Liver (tissue), 9 donors: Measurements from ENCODE around the gene SLK. TPM values are rescaled to one million over a fixed set of nuclear protein-coding genes. Genes with fewer than 3 reads are reported as not detected.

Source experiments
- DNase-seq: peaks from one replicate; pipeline ENCODE4 v3.0.0-alpha.2; 2017; ENCODE audit warnings: low spot score
- H3K27ac ChIP-seq, 2 donors: one replicate each; pipeline ENCODE4 v1.7.0; 2013; ENCODE audit warnings: inconsistent platforms in 2 of 2, low read length in 2 of 2, control low read depth in 1 of 2, low read depth in 1 of 2, mild to moderate bottlenecking in 1 of 2
- H3K27me3 ChIP-seq, 4 donors: one replicate each; pipeline versions ENCODE4 v1.6.1 to v1.7.0; 2013; ENCODE audit warnings: low read length in 3 of 4, inconsistent platforms in 1 of 4, mild to moderate bottlenecking in 1 of 4, moderate library complexity in 1 of 4; ENCODE audit not compliant: control insufficient read depth in 4 of 4, insufficient read depth in 4 of 4
- H3K36me3 ChIP-seq, 4 donors: one replicate each; pipeline versions ENCODE4 v1.6.1 to v1.7.0; 2013; ENCODE audit warnings: low read length in 3 of 4, mild to moderate bottlenecking in 3 of 4, low read depth in 1 of 4, moderate library complexity in 1 of 4; ENCODE audit not compliant: control insufficient read depth in 4 of 4, insufficient read depth in 3 of 4
- H3K4me1 ChIP-seq, 4 donors: one replicate each; pipeline versions ENCODE4 v1.6.1 to v1.7.0; 2013; ENCODE audit warnings: low read length in 3 of 4, mild to moderate bottlenecking in 3 of 4, moderate library complexity in 1 of 4; ENCODE audit not compliant: control insufficient read depth in 4 of 4, insufficient read depth in 4 of 4
- H3K4me3 ChIP-seq, 3 donors: one replicate each; pipeline versions ENCODE4 v1.6.1 to v1.7.0; 2013; ENCODE audit warnings: low read length in 3 of 3, control low read depth in 1 of 3, low read depth in 1 of 3, mild to moderate bottlenecking in 1 of 3
- H3K9ac ChIP-seq, 2 donors: one replicate each; pipeline ENCODE4 v1.7.0; 2013; ENCODE audit warnings: low read length in 2 of 2, mild to moderate bottlenecking in 2 of 2, moderate library complexity in 2 of 2, control low read depth in 1 of 2, low read depth in 1 of 2
- H3K9me3 ChIP-seq, 4 donors: one replicate each; pipeline versions ENCODE4 v1.6.1 to v1.7.0; 2013; ENCODE audit warnings: low read length in 3 of 4; ENCODE audit not compliant: control insufficient read depth in 4 of 4
- ATF3 ChIP-seq: IDR thresholded peaks from 2 replicates; pipeline ENCODE4 v1.6.1; 2016; ENCODE audit warnings: antibody characterized with exemption
- CTCF ChIP-seq: fragments of 150-350 bp; IDR thresholded peaks from 2 replicates; pipeline ENCODE4 v1.5.1; 2017; ENCODE audit warnings: improper control_type of control experiment, low read depth, low read length; ENCODE audit not compliant: missing input control
- EGR1 ChIP-seq, 2 donors: IDR thresholded peaks; 2 replicates each; pipeline ENCODE4 v1.6.1; 2016 to 2018; ENCODE audit warnings: antibody characterized with exemption in 2 of 2, low read depth in 2 of 2
- FOXA2 ChIP-seq: IDR thresholded peaks from 2 replicates; pipeline ENCODE4 v1.6.1; 2016; ENCODE audit warnings: antibody characterized with exemption
- GABPA ChIP-seq, 2 donors: IDR thresholded peaks in 1 of 2; conservative IDR thresholded peaks in 1 of 2; 2 replicates each; pipeline ENCODE4 v1.6.1; 2016; ENCODE audit warnings: antibody characterized with exemption in 2 of 2, mild to moderate bottlenecking in 1 of 2, moderate library complexity in 1 of 2
- HNF4G ChIP-seq: IDR thresholded peaks from 2 replicates; pipeline ENCODE4 v1.6.1; 2016; ENCODE audit warnings: antibody characterized with exemption
- JUND ChIP-seq, 2 donors: IDR thresholded peaks; 2 replicates each; pipeline ENCODE4 v1.6.1; 2016; ENCODE audit warnings: antibody characterized with exemption in 2 of 2
- MAX ChIP-seq: IDR thresholded peaks from 2 replicates; pipeline ENCODE4 v1.6.1; 2016; ENCODE audit warnings: antibody characterized with exemption
- NR2F2 ChIP-seq: IDR thresholded peaks from 2 replicates; pipeline ENCODE4 v1.6.1; 2016; ENCODE audit warnings: antibody characterized with exemption
- RAD21 ChIP-seq, 2 donors: IDR thresholded peaks; 2 replicates each; pipeline ENCODE4 v1.6.1; 2016; ENCODE audit warnings: antibody characterized with exemption in 2 of 2, mild to moderate bottlenecking in 2 of 2
- REST ChIP-seq: IDR thresholded peaks from 2 replicates; pipeline ENCODE4 v1.6.1; 2016; ENCODE audit warnings: antibody characterized with exemption, mild to moderate bottlenecking
- RXRA ChIP-seq, 2 donors: IDR thresholded peaks; 2 replicates each; pipeline ENCODE4 v1.6.1; 2017 to 2018; ENCODE audit warnings: antibody characterized with exemption in 2 of 2, mild to moderate bottlenecking in 1 of 2
- SP1 ChIP-seq: IDR thresholded peaks from 2 replicates; pipeline ENCODE4 v1.6.1; 2018; ENCODE audit warnings: antibody characterized with exemption, mild to moderate bottlenecking
- TAF1 ChIP-seq: conservative IDR thresholded peaks from 2 replicates; pipeline ENCODE4 v1.6.1; 2016; ENCODE audit warnings: antibody characterized with exemption, mild to moderate bottlenecking
- YY1 ChIP-seq: IDR thresholded peaks from 2 replicates; pipeline ENCODE4 v1.6.1; 2016; ENCODE audit warnings: antibody characterized with exemption, mild to moderate bottlenecking
- ZBTB33 ChIP-seq: IDR thresholded peaks from 2 replicates; pipeline ENCODE4 v1.6.1; 2016; ENCODE audit warnings: antibody characterized with exemption
- WGBS: extraction: QIAGEN DNeasy Blood & Tissue Kit; methylation state at CpG from one replicate; pipeline ENCODE4 v1.1.7; 2013; 5-methylcytosine and 5-hydroxymethylcytosine counted together
- polyA plus RNA-seq, 2 donors: library from polyadenylated mRNA; stranded (reverse) in 1 of 2; unstranded in 1 of 2; fragments of 200-250 nt in 1 of 2; fragments of >200 nt in 1 of 2; fragmentation: Nextera tagmentation in 1 of 2; extraction: Ambion mirVana in 1 of 2; gene quantifications; one replicate each; pipeline versions ENCODE4 v1.2.1 to v1.2.3, GENCODE V29; 2013 to 2015
- total RNA-seq, 2 donors: library from RNA; depleted of rRNA; stranded (reverse); fragments of >200 nt; gene quantifications; one replicate each; pipeline ENCODE4 v1.2.3, GENCODE V29; 2014
- donor health status: healthy.
- donor health status: healthy.
- donor health status: healthy.
- donor health status: healthy.
- donor health status: healthy.

SLK gene
- total and polyA plus RNA-seq, 4 donors: 3.9 to 20.3 (median 12.4) TPM

GRCh38 chr10:103990121-103990520 lies 23.2 kb downstream of the SLK start:
- peaks cover 0 to 2% (median 0%) of the 10 kb centered on the region in 4 donors for H3K4me1 ChIP-seq
- WGBS: 82% methylated on average over 3 of the region's 3 CpGs
- H3K9ac ChIP-seq: no peak overlapping the region
- DNase-seq: no peak
- no peak overlapping the region for H3K4me3 ChIP-seq
- H3K9me3 ChIP-seq: no peaks in the 10 kb centered on the region
- no peaks in the 10 kb centered on the region for H3K27me3 ChIP-seq
- peaks cover 0 to 12% (median under 1%) of the 10 kb centered on the region in 4 donors for H3K36me3 ChIP-seq
- no peak overlapping the region for H3K27ac ChIP-seq
- no peak for TF ChIP-seq FOXA2
- no peak for TF ChIP-seq SP1
- TF ChIP-seq RAD21 (IDR thresholded peaks at IDR 0.05): no peak
- no peak for TF ChIP-seq YY1
- TF ChIP-seq JUND (IDR thresholded peaks at IDR 0.05): no peak
- TF ChIP-seq HNF4G: no peak
- no peak for TF ChIP-seq NR2F2
- no peak for TF ChIP-seq CTCF
- no peak for TF ChIP-seq ATF3
- no peak for TF ChIP-seq RXRA (IDR thresholded peaks at IDR 0.05)
- TF ChIP-seq MAX: no peak
- no peak for TF ChIP-seq TAF1
- TF ChIP-seq ZBTB33: no peak

GRCh38 chr10:103990531-103990930 lies 23.6 kb downstream of the SLK start:
- Histone ChIP-seq H3K27me3 (no peaks in the 10 kb centered on the region), H3K4me1 (peaks cover 0 to 2% (median 0%) of the 10 kb centered on the region in 4 donors), H3K4me3 (no peak overlapping the region), H3K27ac (no peak overlapping the region), H3K9ac (no peak overlapping the region), H3K9me3 (no peaks in the 10 kb centered on the region), H3K36me3 (peaks cover 0 to 12% (median under 1%) of the 10 kb centered on the region in 4 donors)
- no peak for TF ChIP-seq SP1
- no peak for TF ChIP-seq NR2F2
- no peak for TF ChIP-seq MAX
- TF ChIP-seq REST: no peak
- no peak for TF ChIP-seq RAD21 (IDR thresholded peaks at IDR 0.05)
- no peak for TF ChIP-seq RXRA (IDR thresholded peaks at IDR 0.05)
- TF ChIP-seq YY1: no peak
- no peak for TF ChIP-seq FOXA2
- TF ChIP-seq HNF4G: no peak
- no peak for TF ChIP-seq TAF1
- no peak for TF ChIP-seq GABPA (IDR thresholded peaks at IDR 0.05 in 1 of 2, conservative IDR thresholded peaks at IDR 0.05 in 1 of 2)
- no peak for TF ChIP-seq ATF3
- no peak for TF ChIP-seq ZBTB33
- no peak for TF ChIP-seq EGR1 (IDR thresholded peaks at IDR 0.05; ENCODE audit: low read depth in 2 of 2)
- no peak for TF ChIP-seq JUND (IDR thresholded peaks at IDR 0.05)
- no peak for DNase-seq
- WGBS: 88% methylated on average over 1 of the region's 1 CpG
